Pancreas (tissue), 10 donors: Measurements from ENCODE around the gene ARHGAP19. TPM values are rescaled to one million over a fixed set of nuclear protein-coding genes. Genes with fewer than 3 reads are reported as not detected.

Source experiments
- ATAC-seq, 4 donors: fragments of 200-7000 bp; cut with Tn5 transposase; one replicate each; pipeline versions ENCODE4 v1.8.0 to v1.9.1; 2020; ENCODE audit warnings: mild to moderate bottlenecking in 4 of 4, moderate library complexity in 4 of 4
- DNase-seq, 6 donors: peaks; one replicate each; pipeline ENCODE4 v3.0.0-alpha.2; 2020
- FAIRE-seq: peaks from 2 replicates; lab custom pipeline; 2012; peaks lifted over from hg19 to GRCh38; lab: Jason Lieb, UNC
- H3K27ac ChIP-seq, 4 donors: fragments of 200-600 bp; sonication (generic); 1 replicate in 3 of 4; 2 replicates in 1 of 4; pipeline versions ENCODE4 v1.5.0 to v1.8.0; 2020
- H3K27me3 ChIP-seq, 4 donors: fragments of 200-600 bp; one replicate each; pipeline ENCODE4 v1.8.0; 2021
- H3K36me3 ChIP-seq, 3 donors: fragments of 200-600 bp; sonication (generic) in 1 of 3; one replicate each; pipeline versions ENCODE4 v1.5.0 to v1.8.0; 2020 to 2021
- H3K4me1 ChIP-seq, 3 donors: fragments of 200-600 bp; one replicate each; pipeline ENCODE4 v1.8.0; 2021
- H3K4me3 ChIP-seq, 4 donors: fragments of 200-600 bp; sonication (generic) in 2 of 4; one replicate each; pipeline versions ENCODE4 v1.5.0 to v1.8.0; 2020 to 2021
- H3K9me3 ChIP-seq, 4 donors: fragments of 200-600 bp; one replicate each; pipeline ENCODE4 v1.8.0; 2021
- WGBS, 2 donors: extraction: QIAGEN DNeasy Blood & Tissue Kit; methylation state at CpG; one replicate each; pipeline ENCODE4 v1.1.7; 2013; 5-methylcytosine and 5-hydroxymethylcytosine counted together
- intact Hi-C, 3 donors: fragments of 100-400 bp; cut with DNase I; formaldehyde crosslinking; loops; one replicate each; pipeline versions ENCODE4 v1.11.1 to v1.14.2; 2022
- polyA plus RNA-seq, 2 donors: library from polyadenylated mRNA; stranded (reverse); fragments of 200-250 nt; gene quantifications; one replicate each; pipeline ENCODE4 v1.2.3, GENCODE V29; 2013
- total RNA-seq, 6 donors: library from RNA; stranded (reverse); fragmentation: NEBNext Ultra II Directional in 4 of 6; extraction: Animal tissue kit (Norgen Biotek cat#: 25700) in 4 of 6; gene quantifications; one replicate each; pipeline versions ENCODE4 v1.2.1 to v1.2.4, GENCODE V29; 2021 to 2023
- TF ChIP-seq, protein P1 (sequence below), 4 donors: fragments of 200-600 bp; sonication (generic) in 3 of 4; IDR thresholded peaks; one replicate each; pipeline versions ENCODE4 v1.5.0 to v1.8.0; 2021; ENCODE audit warnings: antibody characterized with exemption in 4 of 4
- donor health status: healthy with polysubstance abuse.
- donor health status: DM: no; HTN: no; CAD: no; lungs with moderate emphysema.
- donor health status: DM: no; HTN: no; CAD: no.
- donor health status: control.
- donor health status: control.
- donor health status: Bipolar disorder and iron deficiency.
- donor health status: DM: yes; HTN: yes; CAD: no.
- donor health status: DM: no; HTN: no; CAD: no.
- donor health status: DM: no; HTN: no; CAD: no.
- donor health status: DM: yes; HTN: yes; CAD: no.

ARHGAP19 gene
- total and polyA plus RNA-seq, 8 donors = 1.1 to 4.8 (median 2.4) TPM

DNA sequence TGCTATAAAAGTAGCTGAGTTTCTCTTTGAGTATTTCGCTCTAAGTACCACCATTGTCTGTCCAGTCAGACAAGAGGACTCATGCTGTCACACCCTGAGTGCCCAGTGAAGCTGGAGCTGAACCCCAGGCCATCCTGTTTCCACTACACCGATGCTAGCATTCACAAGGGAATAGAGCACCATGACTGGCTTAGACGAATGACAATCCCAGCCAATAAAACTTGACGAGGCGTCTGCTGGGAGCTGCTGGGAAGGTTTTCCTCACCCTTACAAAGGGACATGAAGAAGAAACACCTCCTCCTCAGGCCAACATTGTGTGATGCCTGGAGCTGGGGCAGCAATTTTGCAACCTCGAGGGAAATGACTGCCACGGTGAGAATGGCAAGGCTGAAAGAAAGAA lies 89.2 kb downstream of the ARHGAP19 start:
- DNase-seq (no peak), FAIRE-seq (no peak), ATAC-seq (no peak)
- Histone ChIP-seq H3K27me3 (no peaks in the 10 kb centered on the region), H3K36me3 (no peaks in the 10 kb centered on the region), H3K4me1 (no peaks in the 10 kb centered on the region), H3K4me3 (no peak overlapping the region), H3K27ac (no peak overlapping the region), H3K9me3 (no peaks in the 10 kb centered on the region)
- TF ChIP-seq, protein P1, sequence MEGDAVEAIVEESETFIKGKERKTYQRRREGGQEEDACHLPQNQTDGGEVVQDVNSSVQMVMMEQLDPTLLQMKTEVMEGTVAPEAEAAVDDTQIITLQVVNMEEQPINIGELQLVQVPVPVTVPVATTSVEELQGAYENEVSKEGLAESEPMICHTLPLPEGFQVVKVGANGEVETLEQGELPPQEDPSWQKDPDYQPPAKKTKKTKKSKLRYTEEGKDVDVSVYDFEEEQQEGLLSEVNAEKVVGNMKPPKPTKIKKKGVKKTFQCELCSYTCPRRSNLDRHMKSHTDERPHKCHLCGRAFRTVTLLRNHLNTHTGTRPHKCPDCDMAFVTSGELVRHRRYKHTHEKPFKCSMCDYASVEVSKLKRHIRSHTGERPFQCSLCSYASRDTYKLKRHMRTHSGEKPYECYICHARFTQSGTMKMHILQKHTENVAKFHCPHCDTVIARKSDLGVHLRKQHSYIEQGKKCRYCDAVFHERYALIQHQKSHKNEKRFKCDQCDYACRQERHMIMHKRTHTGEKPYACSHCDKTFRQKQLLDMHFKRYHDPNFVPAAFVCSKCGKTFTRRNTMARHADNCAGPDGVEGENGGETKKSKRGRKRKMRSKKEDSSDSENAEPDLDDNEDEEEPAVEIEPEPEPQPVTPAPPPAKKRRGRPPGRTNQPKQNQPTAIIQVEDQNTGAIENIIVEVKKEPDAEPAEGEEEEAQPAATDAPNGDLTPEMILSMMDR (IDR thresholded peaks at IDR 0.05) = no peak
- 78 to 89% methylated on average over 7 of the region's 7 CpGs for WGBS, 2 donors
- intact Hi-C loops = no loop called here

DNA sequence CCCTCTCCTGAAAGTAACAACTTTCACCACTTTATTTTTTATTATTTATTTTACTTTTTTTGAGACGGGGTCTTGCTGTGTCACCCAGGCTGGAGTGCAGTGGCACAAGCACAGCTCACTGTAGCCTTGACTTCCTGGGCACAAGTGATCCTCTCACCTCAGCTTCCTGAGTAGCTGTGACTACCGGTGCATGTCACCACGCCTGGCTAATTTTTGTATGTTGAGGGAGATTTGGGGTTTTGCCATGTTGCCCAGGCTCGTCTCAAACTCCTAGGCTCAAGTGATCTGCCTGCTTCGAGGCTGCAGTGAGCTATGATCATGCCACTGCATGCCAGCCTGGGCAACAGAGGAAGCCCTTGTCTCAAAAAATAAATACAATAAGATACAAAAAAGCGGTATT lies 91.8 kb downstream of the ARHGAP19 start:
- intact Hi-C loops = no loop called here
- Histone ChIP-seq H3K9me3 (no peaks in the 10 kb centered on the region), H3K27me3 (no peaks in the 10 kb centered on the region), H3K27ac (no peak overlapping the region), H3K4me3 (no peak overlapping the region), H3K36me3 (no peaks in the 10 kb centered on the region), H3K4me1 (no peaks in the 10 kb centered on the region)
- DNase-seq (no peak), FAIRE-seq (no peak), ATAC-seq (no peak)
- TF ChIP-seq, protein P1 (IDR thresholded peaks at IDR 0.05) = no peak
- 42 to 66% methylated on average over 6 of the region's 6 CpGs for WGBS, 2 donors

- no peak for FAIRE-seq
- intact Hi-C loops = no loop called here
- H3K9me3 ChIP-seq = no peaks in the 10 kb centered on the region
- no peaks in the 10 kb centered on the region for H3K4me1 ChIP-seq
- H3K27me3 ChIP-seq = peaks cover 0 to 12% (median 3%) of the 10 kb centered on the region in 4 donors
- DNase-seq = no peak
- H3K36me3 ChIP-seq = no peaks in the 10 kb centered on the region
- TF ChIP-seq, protein P1 (IDR thresholded peaks at IDR 0.05) = no peak
- no peak for ATAC-seq
- WGBS, 2 donors = 41 to 62% methylated on average over 3 of the region's 3 CpGs
- H3K4me3 ChIP-seq = no peak overlapping the region
- H3K27ac ChIP-seq = no peak overlapping the region
Observed at GRCh38 chr10:97199152-97199551, 93.3 kb downstream of the ARHGAP19 start.

DNA sequence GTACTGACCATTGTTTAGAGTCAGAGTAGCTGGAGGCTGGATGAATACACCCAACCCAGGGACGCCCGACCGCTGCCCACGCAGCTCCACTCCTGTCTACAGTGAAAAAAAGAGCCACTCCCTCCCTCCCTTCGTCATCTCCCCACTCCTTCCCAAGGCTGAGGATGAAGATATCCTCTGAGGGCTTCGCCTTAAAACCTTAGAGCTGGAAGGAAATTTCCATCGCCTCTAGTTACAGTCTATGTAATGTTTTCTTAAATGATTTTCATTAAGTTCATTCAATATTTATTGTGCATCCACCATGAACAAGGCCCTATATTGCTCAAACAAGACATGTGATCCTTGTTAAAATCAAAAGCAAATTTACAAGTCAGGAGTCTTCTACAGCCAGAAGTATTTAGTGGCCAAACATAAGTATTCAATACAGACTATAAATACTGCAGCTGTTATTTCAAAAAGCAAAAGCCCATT lies 95.4 kb downstream of the ARHGAP19 start:
- peaks cover 0 to 12% (median 3%) of the 10 kb centered on the region in 4 donors for H3K27me3 ChIP-seq
- no peak for FAIRE-seq
- intact Hi-C loops = no loop called here
- TF ChIP-seq, protein P1 (IDR thresholded peaks at IDR 0.05) = no peak
- no peak for DNase-seq
- H3K36me3 ChIP-seq = no peaks in the 10 kb centered on the region
- H3K4me3 ChIP-seq = no peak overlapping the region
- 63 to 74% methylated on average over 7 of the region's 7 CpGs for WGBS, 2 donors
- no peak for ATAC-seq
- no peaks in the 10 kb centered on the region for H3K9me3 ChIP-seq
- H3K27ac ChIP-seq = no peak overlapping the region
- no peaks in the 10 kb centered on the region for H3K4me1 ChIP-seq

DNA sequence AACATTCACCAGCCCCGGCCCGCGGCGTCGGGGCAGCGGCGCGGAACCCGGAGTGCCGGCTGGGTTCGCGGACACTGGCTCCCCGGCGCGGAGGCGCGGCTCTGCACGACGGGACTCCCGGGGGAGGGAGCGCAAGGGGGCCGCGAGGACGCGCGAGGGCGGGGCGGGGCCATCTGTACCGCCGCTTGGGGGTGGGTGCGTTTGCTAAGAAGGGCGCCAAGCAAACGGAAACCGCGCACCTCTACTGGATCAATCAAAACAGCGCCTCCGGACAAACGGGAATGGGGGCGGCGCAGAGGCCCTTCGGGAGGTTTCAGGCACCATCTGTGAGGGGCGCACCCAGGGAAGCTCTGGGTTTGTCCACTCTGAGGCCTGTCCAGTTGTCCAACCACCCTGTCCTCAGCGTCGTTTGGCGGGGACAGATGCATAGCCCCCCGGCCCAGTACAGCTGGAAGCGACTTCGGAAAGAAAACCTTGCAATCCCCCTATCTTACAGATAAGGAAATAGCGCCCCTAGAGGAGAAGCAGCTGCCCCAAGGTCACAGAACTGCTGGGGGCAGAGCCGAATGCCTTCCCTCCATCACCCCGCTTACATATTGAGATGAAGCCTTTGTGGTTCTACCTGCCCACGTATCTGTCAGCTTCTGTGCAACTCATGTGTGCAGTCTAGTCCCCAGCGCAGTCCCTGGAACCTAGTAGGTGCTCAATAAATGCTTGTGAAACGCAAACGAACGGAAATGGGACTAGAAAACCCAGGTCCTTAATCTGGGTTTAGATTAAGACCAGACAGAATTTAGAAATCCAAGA lies 96.0 kb downstream of the ARHGAP19 start:
- Histone ChIP-seq H3K4me3 (peak overlapping the region; percentile 6 to 47 (median 26)), H3K9me3 (no peaks in the 10 kb centered on the region), H3K4me1 (no peaks in the 10 kb centered on the region), H3K27me3 (peaks cover 0 to 13% (median 3%) of the 10 kb centered on the region in 4 donors), H3K36me3 (no peaks in the 10 kb centered on the region), H3K27ac (no peak overlapping the region)
- no peak for FAIRE-seq
- TF ChIP-seq, protein P1 (IDR thresholded peaks at IDR 0.05) = peak; percentile 21 to 37 (median 26)
- ATAC-seq = peak; percentile 58 to 92 (median 90)
- intact Hi-C loops = no loop called here
- 5 to 6% methylated on average over 45 to 56 of the region's 56 CpGs for WGBS, 2 donors
- peak in 4 of 6 donors; percentile 24 to 79 (median 34) for DNase-seq
